Kidney glomerular epithelial cell (primary cell): ENCODE data around the gene GNAZ.

Experiments
- DNase-seq: peaks from one replicate; lab custom pipeline; 2025; lab: John Stamatoyannopoulos, UW

The GNAZ gene

DNA sequence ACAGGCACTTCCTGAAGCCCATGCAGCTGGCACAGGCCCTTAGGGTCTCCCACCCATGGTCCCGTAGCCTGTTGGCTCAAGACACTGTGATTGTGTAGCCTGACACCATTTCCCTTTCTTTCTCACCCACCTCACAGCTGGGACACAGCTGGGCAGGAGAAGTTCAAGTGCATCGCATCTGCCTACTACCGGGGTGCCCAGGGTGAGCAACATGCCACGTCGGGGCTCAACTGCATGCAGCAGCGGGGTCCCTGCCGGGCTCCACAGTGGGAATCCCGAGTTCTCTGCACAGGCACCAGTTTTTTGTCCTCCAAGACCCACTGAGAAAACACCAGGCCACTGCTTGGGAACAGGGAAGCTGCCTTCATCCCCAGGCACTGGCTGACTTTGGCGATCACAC lies 85.5 kb downstream of the GNAZ start:
- DNase-seq = no peak

DNA sequence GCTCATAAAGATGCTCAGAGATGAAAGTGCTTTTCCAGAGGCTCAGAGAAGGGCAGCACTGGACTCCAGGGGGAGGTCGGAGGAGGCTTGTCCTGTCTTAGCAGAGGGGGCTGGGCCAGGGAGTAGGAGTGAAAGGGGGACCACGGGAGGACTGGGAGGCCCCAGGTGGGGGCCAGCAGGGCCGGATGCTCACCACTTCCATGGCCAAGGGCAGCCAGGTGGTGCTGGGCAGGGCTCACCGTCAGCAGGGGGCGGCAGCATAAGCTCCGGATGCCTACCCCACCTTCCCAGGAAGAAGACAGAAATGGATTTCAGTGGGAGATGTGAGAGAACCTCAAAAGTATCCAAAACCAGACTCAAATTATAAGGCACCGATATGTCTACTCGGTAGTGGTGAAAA lies 86.0 kb downstream of the GNAZ start:
- DNase-seq = no peak

DNA sequence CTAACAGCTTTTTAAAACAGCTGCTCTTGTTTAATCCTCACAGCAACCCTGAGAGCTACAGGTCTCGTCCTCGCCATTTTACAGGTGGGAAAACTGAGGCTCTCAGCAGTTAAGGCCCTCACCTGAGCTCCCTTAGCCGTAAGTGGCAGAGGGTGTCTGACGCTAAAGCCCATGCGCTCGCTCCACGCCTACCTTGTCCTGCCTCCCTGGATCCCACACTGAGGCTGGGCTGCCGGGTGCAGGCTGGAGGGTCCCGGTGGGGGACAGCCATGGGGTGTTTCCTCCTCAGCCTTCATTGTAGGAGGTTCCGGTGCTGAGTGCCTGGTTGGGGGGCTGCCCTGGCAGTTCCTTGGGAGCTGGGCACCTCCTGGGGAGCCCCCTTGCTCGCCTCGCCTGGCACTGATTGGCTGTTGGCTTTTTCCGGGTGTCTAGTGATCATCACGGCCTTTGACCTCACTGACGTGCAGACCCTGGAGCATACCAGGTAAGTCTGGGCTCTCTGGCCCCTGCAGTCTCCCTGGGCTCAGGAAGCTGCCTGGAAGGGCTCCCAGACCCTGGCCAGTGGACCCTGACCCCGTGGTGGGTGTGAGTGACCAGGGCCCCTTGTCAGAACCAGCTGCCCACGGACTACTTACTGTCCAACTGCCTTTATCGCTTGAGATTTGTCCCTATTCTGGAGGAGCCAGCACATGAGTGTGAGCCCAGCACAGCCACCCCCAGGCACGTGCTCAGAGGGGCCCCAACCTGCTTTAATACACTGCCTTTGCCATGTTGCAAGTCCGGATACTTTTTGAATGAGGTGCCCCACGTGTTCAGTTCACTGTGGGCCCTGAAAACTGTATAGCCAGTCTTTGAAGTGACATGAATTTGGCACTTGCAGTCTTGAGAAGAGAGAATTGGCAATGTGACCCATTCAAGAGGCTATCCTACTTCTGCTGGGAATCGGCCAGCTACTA lies 87.5 kb downstream of the GNAZ start:
- no peak for DNase-seq

DNA sequence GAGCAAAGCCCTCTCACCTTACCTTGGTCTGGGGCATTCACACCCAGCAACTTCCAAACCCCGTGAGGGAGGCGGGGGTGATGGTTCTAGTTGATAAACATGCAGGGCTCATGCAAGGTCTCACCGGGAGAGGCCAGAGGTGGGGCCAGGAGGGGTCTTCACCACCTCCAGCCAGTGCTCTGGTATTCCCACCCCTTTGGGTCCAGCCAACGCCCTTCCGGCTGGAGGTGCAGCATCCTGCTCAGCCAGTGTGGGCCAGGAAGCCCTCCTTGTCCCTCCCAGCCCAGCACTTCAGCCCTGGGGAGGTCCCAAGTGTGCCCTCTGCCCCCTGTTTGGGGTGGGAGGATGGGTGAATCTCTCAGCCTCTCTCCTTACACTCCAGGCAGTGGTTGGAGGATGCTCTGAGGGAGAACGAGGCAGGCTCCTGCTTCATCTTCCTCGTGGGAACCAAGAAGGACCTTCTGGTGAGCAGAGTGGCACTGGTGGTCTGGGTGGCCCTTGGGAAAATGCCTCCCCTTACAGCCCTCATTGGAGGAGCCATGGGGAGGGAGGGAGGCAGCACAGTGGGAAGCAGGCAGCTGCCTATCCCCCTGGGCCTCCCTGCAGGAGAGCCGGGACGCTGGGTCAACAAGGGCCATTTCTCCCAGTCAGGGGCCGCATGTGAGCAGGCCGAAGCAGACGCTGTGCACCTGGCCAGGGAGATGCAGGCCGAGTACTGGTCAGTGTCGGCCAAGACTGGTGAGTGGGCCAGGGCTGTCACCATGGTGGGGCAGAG lies 88.4 kb downstream of the GNAZ start:
- DNase-seq = no peak

DNA sequence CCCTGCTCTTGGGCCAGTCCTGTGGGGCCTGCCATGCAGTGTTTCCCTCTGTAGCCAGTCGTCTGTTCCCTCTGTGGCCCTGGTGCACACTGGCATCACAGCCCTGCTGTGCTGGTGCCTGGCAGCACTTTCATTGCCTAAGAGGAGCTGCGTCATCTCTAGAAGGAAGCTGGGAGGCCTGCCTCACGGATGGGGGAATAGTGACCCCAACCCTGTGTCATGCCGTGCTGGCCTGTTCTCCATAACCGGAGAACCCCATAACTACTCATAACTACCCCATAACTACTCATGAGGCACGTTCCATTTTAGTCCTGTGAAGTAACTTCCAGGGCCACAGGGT lies 88.9 kb downstream of the GNAZ start:
- DNase-seq = no peak

DNA sequence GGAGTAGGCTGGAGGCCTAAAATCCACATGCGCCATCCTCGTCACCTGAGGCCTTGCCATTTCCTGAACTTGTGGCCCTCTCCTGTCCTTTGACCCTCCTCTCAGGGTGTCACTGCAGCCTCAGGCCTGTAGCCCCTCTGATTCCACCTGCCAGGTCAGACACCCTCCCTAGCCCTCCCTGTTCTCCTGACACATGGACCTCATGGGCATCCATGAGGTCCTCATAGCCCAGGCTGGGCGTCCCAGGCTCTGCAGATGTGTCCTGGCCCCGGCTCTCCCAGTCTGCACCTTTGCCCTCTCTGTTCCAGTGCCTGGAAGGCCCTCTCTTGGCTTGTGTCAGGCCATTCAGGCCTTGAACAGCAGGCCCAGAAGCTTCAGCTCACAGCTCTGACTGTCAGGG lies 90.7 kb downstream of the GNAZ start:
- no peak for DNase-seq

DNA sequence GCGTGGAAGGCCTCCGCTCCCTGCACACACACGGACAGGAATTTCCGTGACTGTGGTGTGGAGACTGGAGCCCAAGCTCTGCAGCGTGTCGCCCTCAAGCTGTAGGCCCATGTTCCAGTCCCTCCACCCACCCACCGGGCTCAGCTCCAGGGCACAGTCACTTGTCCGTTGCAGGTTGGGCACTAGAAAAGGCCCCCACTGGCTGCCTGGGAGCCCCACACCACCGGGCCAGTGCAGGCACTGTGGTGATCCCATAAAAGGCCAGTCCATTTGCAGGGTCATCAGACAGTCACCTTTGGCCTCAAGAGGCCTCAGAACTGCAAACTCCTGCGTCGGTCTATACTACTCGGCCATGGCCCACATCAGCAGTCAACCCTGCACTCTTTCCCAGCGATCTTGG lies 91.3 kb downstream of the GNAZ start:
- no peak for DNase-seq

DNA sequence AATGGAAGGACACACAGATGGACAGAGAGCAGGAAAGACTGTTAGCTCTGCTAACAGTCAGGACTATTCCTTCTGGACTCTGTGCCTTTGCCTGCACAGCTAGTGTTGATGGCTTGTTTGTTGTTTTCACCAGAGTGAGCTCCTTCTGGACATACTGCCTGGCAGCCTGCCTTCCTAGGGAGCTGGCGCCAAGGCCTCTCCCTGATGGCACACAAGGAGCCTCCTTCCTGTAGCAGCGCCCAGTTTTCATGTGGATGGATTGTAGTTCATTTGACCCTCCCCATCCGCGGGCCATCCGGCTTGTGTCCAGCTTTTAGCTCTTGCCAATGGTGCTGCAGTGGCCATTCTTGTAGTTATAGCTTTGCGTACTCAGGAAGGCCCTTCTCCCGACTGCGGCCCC lies 93.3 kb downstream of the GNAZ start:
- no peak for DNase-seq

DNA sequence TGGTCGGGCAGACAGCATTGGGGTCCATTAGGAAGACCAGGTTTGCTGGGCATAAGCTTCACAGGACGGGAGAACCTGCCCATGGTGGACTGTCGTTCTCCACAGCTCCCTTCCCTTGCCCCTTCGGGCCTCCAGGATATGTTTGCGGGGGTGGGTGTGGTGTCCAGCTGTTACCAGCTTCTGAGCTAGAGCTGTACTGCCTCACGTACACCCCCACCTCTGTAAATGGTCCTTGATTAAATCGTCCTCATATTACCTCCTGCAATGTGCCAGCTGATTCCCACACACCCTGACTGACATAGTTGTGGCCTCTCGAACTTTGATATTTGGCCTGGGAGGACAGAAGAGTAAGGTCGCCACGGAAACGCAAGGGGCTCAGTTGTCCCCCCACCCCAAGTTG lies 93.8 kb downstream of the GNAZ start:
- no peak for DNase-seq

DNA sequence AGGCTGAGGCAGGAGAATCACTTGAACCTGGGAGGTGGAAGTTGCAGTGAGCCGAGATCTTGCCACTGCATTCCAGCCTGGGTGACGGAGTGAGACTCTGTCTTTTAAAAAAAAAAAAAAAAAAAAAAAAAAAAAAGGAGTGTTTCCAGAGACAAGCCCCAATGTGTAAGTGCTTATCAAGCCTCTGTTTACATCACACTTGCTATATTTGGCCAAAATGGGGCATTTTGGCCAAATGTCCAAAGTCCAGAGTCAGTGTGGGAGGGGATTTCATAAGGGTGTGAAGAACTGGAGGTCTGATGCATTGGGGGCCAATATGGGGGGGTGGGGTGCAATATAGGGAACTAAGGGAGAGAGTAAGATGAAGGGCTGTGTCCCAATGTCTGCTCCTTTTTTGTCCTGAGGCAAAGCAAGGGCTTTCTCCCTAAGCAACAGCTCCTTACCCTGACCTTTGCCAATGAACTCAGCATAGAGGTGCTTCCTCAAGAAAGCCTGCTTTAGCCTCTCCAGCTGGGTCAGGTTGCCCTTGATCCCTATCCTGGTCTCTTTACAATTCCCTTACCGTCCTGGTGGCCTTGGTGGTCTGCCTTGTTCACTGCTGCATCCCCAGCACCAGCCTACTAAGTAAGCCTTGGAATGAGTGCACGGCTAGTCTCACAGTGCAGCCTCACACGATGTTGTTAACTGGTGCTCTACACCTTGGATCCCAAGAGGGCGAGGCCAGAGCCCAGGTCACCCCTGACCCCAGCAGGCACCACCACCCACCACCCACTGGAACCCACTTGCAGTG lies 95.9 kb downstream of the GNAZ start:
- DNase-seq = no peak

DNA sequence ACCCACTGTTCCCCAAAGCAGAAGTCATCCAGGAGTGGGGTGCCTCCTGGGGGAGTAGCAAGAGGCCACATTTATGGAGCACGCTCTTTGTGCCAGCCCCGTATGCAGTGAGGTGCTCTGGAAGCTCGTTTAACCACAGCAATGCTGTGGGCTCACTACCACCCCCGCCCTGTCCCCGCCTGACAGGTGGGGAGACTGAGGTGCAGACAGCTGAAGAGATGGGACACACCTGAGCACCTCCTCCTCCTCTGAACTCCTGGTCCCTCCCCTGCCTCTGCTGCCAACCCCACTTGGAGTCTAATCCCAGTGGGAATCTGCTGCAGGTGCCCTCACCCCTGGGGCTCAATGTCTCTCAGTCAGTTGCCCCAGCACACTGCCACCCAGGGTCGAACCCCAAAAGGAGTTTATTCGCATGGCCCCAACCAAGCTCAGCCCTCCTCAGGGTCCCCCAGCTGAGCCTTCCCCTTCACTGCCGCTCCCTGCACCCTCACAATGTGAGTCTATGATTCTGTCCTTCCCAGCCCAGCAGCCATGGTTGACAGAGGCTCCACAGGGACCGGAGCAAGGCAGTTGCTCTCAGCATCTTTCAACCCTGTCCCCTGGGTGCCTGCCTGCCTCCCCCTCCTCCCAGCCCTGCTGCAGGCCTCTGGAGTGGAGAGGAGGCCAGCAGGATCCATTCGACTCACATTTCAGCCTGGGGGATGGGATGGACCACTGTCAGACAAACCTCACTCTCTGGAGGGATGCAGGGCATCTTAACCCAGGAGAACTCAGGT lies 96.7 kb downstream of the GNAZ start:
- no peak for DNase-seq

DNA sequence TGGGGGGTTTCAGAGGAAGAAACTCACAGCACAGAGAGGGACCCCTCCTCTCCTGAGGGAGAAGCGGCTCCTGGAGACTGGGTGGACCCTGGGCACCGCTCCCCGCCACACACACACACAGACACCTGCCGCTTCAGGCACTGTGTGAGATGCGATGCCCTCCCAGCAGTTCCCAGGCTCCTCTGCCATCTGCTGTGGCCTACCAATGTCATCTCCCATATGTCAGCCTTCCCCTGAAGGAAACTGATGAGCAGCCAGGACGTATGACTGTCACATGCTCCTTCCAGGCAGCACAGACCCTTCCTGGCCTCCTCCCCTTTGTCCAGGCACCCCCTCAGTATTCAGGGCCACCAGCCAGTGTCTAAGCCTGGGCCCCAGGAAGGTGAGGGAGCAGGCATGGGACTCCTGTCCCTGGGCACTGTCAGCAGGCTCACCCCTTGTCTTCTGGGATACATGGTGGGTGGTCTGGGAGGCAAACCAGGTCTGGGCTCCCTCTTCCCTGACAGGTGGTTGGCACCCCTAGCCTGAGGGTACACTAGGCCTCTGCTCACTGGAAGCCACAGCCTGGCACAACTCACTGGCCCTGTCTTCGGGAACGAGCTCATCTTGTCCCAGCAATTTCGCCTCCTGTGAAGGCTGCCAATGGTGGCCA lies 98.2 kb downstream of the GNAZ start:
- DNase-seq = no peak

DNA sequence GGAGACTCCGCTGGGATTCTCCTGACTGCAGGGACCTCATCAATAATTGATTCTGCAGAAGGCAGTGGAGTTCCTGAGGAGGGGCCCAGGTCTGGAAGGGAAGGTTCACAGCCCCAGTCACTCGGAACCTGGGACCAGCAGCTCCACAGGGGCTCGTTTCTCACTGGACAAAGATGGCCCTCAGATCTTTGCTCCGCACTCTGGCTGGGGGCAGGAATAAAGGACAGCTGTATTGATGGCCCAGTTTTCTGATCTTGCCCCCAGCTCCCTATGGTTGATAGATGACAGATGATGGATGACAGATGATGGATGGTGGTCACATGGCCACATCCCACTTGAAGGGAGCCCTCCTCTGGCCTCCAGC lies 98.7 kb downstream of the GNAZ start:
- no peak for DNase-seq
